ENCODE results near the gene TMEFF2. TPM values are rescaled to one million over a fixed set of nuclear protein-coding genes. Genes with fewer than 3 reads are reported as not detected.

TMEFF2 gene
- total RNA-seq, 1 donor from 2014 or later, result not detected

GRCh38 chr2:192161656-192162290, 33.0 kb downstream of the TMEFF2 start:
- peaks cover 8% of the 10 kb centered on the region for H3K4me1 ChIP-seq
- DNase-seq, result no peak
- H3K4me3 ChIP-seq, result peak overlapping the region; percentile 11
- H3K36me3 ChIP-seq, result no peaks in the 10 kb centered on the region
- no peaks in the 10 kb centered on the region for H3K27me3 ChIP-seq
- no peak for TF ChIP-seq CTCF (IDR thresholded peaks at IDR 0.05)
- intact Hi-C loops (cut with DNase I), result loop anchor here (5.0 kb wide), 1 partner anchor 349 kb away; no protein-coding TSS in a partner anchor
- H3K9me3 ChIP-seq, result no peaks in the 10 kb centered on the region
- no peak overlapping the region for H3K27ac ChIP-seq
- no peak for ATAC-seq

GRCh38 chr2:192159736-192160135, 35.0 kb downstream of the TMEFF2 start:
- TF ChIP-seq CTCF (IDR thresholded peaks at IDR 0.05), result no peak
- DNase-seq (no peak), ATAC-seq (no peak)
- no peak overlapping the region for H3K27ac ChIP-seq
- H3K4me1 ChIP-seq, result peaks cover 8% of the 10 kb centered on the region
- intact Hi-C loops (cut with DNase I), result loop anchor here (5.0 kb wide), 1 partner anchor 347 kb away; no protein-coding TSS in a partner anchor
- no peaks in the 10 kb centered on the region for H3K36me3 ChIP-seq
- no peak overlapping the region for H3K4me3 ChIP-seq
- no peaks in the 10 kb centered on the region for H3K9me3 ChIP-seq
- no peaks in the 10 kb centered on the region for H3K27me3 ChIP-seq

- H3K4me3 ChIP-seq, result no peak overlapping the region
- H3K27ac ChIP-seq, result no peak overlapping the region
- peaks cover 8% of the 10 kb centered on the region for H3K4me1 ChIP-seq
- no peaks in the 10 kb centered on the region for H3K9me3 ChIP-seq
- intact Hi-C loops (cut with DNase I), result no loop called here
- DNase-seq, result no peak
- H3K27me3 ChIP-seq, result no peaks in the 10 kb centered on the region
- no peak for ATAC-seq
- no peaks in the 10 kb centered on the region for H3K36me3 ChIP-seq
- TF ChIP-seq CTCF (IDR thresholded peaks at IDR 0.05), result no peak
Observed at GRCh38 chr2:192159208-192159607, 35.5 kb downstream of the TMEFF2 start.

- intact Hi-C loops (cut with DNase I), result no loop called here
- no peaks in the 10 kb centered on the region for H3K36me3 ChIP-seq
- peaks cover 8% of the 10 kb centered on the region for H3K4me1 ChIP-seq
- TF ChIP-seq CTCF (IDR thresholded peaks at IDR 0.05), result no peak
- H3K27me3 ChIP-seq, result no peaks in the 10 kb centered on the region
- H3K27ac ChIP-seq, result no peak overlapping the region
- DNase-seq (no peak), ATAC-seq (no peak)
- H3K9me3 ChIP-seq, result no peaks in the 10 kb centered on the region
- H3K4me3 ChIP-seq, result no peak overlapping the region
Observed at GRCh38 chr2:192157776-192158175, 37.0 kb downstream of the TMEFF2 start.

GRCh38 chr2:192155511-192156118, 39.1 kb downstream of the TMEFF2 start:
- Histone ChIP-seq H3K27me3 (no peaks in the 10 kb centered on the region), H3K36me3 (no peaks in the 10 kb centered on the region), H3K4me1 (no peaks in the 10 kb centered on the region), H3K9me3 (no peaks in the 10 kb centered on the region), H3K4me3 (no peak overlapping the region), H3K27ac (peak overlapping the region; percentile 20)
- ATAC-seq, result no peak
- DNase-seq, result no peak
- intact Hi-C loops (cut with DNase I), result no loop called here
- TF ChIP-seq CTCF (IDR thresholded peaks at IDR 0.05), result no peak
